GM20000 (cell line): ENCODE data around the gene SLC25A29.
"Not testable (repeated sequence)": the region's sequence is repeated elsewhere in the genome, so short reads cannot be mapped to it uniquely, and the experiment has no call there.

Source experiments
- DNase-seq: peaks from one replicate; pipeline ENCODE4 v3.0.0; 2012; ENCODE audit warnings: low spot score
- TF ChIP-seq, protein P1 (sequence below): IDR thresholded peaks from 2 replicates; pipeline ENCODE4 v1.5.1; 2012; ENCODE audit warnings: mild to moderate bottlenecking, control low read depth; ENCODE audit errors: extremely low read depth, missing control alignments

The SLC25A29 gene

DNA sequence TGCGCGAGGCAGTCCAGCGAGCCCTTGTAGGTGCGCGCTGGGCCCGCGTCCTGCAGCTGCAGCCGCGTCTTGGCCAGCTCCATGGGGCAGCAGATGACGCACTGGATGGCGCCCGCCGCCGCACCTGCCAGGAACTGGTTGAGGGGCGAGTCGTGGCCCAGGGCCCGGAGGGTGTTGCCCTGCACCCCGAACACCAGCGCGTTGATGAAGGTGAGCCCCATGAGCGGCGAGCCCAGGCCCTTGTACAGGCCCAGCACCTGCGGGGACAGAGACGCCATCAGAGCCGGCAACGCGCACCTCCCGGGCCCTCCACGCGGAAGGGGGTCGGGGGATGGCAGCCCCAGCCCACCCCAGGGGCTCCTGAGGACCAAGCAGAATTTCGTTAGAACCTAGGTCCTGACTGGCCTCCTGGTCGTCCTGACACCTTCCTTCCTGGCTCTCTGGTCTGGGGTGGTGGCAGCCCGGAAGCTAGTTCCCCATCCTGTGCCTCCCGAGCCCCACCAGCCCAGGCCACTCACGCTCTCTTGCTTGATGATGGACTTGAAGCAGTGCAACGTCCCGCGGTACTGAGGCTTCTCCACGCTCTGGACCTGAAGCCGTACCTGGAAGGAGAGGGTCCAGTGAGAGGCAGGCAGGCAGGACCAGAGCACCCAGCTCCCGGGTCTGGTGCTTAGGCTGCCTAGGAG is 13.3 kb downstream of the SLC25A29 start:
- TF ChIP-seq, protein P1, sequence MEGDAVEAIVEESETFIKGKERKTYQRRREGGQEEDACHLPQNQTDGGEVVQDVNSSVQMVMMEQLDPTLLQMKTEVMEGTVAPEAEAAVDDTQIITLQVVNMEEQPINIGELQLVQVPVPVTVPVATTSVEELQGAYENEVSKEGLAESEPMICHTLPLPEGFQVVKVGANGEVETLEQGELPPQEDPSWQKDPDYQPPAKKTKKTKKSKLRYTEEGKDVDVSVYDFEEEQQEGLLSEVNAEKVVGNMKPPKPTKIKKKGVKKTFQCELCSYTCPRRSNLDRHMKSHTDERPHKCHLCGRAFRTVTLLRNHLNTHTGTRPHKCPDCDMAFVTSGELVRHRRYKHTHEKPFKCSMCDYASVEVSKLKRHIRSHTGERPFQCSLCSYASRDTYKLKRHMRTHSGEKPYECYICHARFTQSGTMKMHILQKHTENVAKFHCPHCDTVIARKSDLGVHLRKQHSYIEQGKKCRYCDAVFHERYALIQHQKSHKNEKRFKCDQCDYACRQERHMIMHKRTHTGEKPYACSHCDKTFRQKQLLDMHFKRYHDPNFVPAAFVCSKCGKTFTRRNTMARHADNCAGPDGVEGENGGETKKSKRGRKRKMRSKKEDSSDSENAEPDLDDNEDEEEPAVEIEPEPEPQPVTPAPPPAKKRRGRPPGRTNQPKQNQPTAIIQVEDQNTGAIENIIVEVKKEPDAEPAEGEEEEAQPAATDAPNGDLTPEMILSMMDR = no peak
- DNase-seq = no peak

DNA sequence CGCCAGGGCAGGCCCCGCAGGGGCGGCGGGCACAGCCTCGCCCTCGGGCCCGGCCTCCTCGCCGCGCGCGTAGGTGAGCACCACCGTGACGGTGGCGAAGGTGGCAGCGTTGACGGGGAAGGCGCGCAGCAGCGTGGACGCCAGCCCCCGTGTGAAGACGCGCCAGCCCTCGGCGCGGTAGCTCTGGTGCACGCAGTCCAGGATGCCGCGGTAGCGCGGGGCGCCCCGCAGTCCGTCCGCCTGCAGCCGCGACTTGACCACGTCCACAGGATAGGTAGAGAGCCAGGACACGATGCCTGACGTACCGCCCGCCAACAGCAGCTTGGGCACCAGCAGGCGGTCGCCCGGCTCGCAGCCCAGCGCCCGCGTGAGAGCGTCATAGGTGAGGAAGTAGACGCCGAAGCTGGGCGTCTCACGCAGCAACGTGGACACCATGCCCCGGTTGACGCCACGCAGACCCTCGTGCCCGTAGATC is 13.9 kb downstream of the SLC25A29 start:
- TF ChIP-seq, protein P1 = no peak
- no peak for DNase-seq

DNA sequence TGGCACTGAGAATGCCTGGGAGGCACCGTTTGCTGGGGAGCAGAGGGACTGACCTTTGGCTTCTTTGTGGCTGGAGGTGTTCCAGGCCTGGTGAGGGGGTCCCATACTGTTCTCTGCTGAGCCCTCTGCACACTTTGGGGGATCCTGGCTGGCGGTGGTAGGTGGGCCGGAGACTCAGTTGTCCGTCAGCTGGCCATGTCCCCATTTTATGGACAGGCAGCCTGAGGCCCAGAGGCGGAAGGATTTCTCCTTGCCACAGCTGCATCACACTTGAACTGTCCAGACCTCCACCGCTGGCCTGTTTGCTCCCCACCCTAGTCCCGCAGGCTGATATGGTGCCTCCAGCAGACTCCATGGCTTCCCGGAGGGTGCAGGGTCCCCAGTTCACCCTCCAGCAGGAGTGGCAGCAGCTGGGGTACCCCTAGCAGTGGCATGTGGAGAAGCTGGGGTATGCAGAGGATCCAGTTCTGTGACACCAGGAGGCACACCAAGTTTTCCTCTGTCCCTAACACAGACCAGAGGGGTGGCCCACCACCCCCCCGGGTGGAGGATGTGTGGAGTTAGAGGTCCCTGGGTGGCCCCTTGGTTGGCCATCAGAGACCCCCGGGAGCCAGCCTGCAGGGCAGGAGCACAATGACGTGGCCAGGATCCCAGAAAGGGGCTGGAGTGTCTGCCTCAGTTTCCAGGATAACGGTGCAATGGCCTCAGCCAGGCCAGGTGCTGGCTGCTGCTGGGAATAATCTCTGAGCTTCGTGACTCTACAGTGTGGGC is 14.8 kb downstream of the SLC25A29 start:
- DNase-seq = peak; percentile 12
- TF ChIP-seq, protein P1 = no peak

DNA sequence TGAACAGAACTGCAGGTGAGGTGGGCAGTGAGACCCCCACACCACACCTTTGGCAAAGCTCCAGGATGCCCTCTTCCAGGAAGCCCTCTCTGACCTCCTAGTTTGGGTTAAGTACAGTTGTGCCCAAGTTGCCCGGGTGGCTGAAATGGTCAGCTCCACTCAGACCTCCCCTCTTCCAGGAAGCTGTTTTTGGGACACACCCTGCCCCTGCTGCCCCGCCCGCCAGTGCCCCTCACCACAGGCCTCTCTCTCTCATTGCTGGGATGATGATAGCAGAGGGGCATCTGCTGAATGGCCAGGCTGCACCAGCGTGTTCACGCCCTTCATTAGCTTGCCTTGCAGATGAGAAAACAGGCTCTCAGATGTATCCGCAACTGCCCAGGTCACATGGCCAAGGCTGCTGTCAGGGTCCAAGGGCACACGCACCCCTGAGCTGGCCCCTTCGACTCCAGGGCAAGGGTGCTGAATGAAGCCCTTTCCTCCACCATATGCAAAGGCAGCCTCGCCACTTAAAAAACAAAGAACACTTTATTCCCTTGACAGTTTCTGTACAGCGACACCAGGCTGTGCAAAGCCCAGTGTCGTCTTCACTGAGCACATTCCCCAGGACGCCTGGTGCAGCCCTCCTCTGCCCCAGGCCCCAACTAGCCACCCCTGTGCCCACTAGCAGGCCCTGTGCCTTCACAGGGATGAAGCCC is 15.5 kb downstream of the SLC25A29 start:
- TF ChIP-seq, protein P1 = no peak
- no peak for DNase-seq

DNA sequence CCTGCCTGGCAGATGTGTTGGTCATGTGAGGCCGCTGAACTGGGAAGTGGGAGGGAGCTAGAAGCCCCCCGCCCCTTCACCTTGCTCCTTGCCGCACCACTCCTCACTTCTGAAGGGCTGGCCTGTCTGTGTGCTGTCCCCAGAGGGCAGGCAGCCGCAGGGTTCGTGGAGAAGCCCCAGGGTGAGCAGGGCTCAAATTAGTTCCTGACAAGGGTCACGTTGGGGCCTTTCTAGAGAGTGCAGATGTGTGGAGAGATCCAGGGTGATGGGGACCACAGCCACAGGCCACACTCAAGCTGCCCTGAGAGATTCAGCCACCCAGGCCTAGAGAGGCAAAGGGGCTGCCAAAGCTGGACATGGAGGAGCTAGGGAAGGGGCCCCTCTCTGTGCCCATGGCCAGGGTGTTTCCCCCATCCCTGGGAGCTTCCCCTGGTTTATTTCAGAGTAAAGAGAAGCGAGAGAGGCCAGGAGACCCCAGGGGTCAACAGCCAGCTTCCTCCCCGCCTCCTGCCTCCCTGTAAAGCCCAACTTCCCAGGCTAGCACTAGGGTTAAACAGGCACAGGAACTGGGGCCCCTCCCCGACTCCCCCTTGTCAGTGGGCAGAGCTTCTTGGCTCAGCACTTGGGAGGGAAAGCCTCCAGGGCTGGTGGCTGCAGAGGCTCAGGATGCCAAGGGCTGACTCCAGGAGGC is 16.2 kb downstream of the SLC25A29 start:
- peak; percentile 45 for DNase-seq
- TF ChIP-seq, protein P1 = no peak

DNA sequence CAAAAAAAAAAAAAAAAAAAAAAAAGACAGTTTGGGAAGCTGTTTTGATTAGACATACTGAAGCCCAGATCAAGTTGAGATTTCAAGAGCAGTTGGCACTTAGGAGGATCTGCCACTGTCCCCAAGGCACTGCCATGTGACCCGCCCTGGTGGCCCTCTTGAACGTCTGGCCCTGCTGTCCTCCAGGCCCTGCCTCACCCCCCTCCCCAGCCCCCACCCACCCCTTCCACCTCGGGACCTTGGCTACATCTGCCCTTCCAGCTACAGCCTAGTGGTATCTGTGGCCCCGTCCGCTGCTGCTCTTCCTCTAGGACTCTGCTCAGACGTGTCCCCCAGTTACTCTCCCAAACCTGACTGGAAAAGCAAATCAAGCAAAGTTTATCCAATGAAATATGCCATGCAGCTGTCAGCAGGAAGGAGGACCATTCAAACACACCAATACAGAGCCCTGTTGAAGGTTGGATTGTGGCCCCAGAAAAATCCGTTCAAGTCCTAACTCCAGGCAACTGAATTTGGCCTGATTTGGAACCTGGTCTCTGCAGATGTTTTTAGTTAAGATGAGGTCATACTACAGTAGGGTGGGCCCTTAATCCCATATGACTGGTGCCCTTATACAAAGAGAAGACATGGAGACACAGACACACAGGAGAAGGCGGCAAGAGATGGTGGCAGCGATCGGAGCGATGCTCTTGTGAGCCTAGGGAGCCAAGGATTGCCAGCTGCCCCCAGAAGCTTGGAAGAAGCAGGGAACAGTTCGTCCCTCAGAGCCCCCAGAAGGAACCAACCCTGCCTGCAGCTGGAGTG is 17.7 kb downstream of the SLC25A29 start:
- TF ChIP-seq, protein P1 = no peak
- no peak for DNase-seq

DNA sequence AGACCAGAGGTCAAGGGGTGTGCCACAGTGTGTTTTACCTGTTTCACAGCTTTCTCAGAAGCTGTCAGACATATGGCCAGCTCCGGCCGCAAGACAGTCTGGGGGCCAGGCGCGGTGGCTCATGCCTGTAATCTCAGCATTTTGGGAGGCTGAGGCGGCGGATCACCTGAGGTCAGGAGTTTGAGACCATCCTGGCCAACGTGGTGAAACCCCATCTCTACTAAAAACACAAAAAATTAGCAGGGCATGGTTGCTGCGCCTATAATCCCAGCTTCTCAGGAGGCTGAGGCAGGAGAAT is 18.3 kb downstream of the SLC25A29 start:
- not testable (repeated sequence) for DNase-seq
